Measurements from ENCODE around the gene SLC9A9. TPM values are rescaled to one million over a fixed set of nuclear protein-coding genes. Genes with fewer than 3 reads are reported as not detected.

Gene SLC9A9
- total and polyA plus RNA-seq, 2 of the 8 experiments (the other 6 are each of a cell fraction or from before 2014, with no cell fraction given) = 0.48 to 1.1 TPM

DNA sequence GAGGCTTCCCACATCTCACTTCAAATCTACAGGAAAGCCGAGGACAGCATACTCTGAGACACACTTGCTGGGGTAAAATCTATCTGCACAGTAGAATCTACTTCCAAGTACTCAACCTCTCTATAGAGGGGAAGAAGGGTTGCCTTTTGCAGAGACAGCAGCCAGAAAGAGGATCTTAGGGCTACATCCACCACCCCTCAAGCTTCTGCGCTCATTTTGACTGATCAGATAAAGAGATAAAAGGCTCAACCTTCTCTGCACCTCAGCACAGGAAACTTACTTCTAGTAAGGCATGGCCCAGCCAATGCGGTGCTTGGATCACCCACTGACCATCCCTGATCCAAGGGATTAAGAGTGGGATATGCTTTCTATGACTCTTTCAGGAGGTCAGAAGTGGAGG is 6.9 kb upstream of the SLC9A9 start:
- Histone ChIP-seq H2BK12ac (ENCODE audit: low read depth, low read length) (no peak overlapping the region), H3K4me3 (ENCODE audit: extremely low read depth in 1 of 4, insufficient read depth in 2 of 4, low read depth in 3 of 4, low read length in 4 of 4) (no peak overlapping the region), H3K27me3 (replicated peaks in 1 of 4; ENCODE audit: control insufficient read depth in 3 of 4, extremely low read depth in 1 of 4, insufficient read depth in 3 of 4, low read length in 3 of 4) (no peaks in the 10 kb centered on the region), H3K36me3 (ENCODE audit: control insufficient read depth in 2 of 4, insufficient read depth in 4 of 4, low read length in 3 of 4) (no peaks in the 10 kb centered on the region), H3K9me3 (ENCODE audit: insufficient read depth in 2 of 2, low read depth in 1 of 2, low read length in 1 of 2) (no peaks in the 10 kb centered on the region), H3K4me1 (replicated peaks in 1 of 4; ENCODE audit: control insufficient read depth in 3 of 4, insufficient read depth in 4 of 4, low read length in 3 of 4) (peaks cover 0 to 2% (median 0%) of the 10 kb centered on the region in 4 experiments; a peak in 1 of 7 replicates), H3K4ac (replicated peaks; ENCODE audit: insufficient read length, low read depth, low read length) (no peak overlapping the region), H2BK20ac (ENCODE audit: low read length) (no peak overlapping the region), H3K4me2 (ENCODE audit: insufficient read depth in 1 of 2, low read depth in 2 of 2, low read length in 2 of 2) (no peak overlapping the region), H3K56ac (replicated peaks; ENCODE audit: insufficient read length, low read depth, low read length) (no peak overlapping the region), H3K79me1 (ENCODE audit: low read depth, low read length) (no peaks in the 10 kb centered on the region), H2BK15ac (ENCODE audit: low read length) (no peak overlapping the region), H3K9ac (replicated peaks in 1 of 4; ENCODE audit: extremely low read depth in 1 of 4, low read depth in 3 of 4, low read length in 3 of 4) (no peak overlapping the region), H3K23ac (ENCODE audit: insufficient read length) (no peak overlapping the region), H4K5ac (ENCODE audit: insufficient read length, low read depth, low read length) (no peak overlapping the region), H2AK5ac (ENCODE audit: low read depth, low read length) (no peak overlapping the region), H4K8ac (ENCODE audit: extremely low read depth, insufficient read depth, low read length) (no peak overlapping the region), H2AFZ (ENCODE audit: low read length) (0 out of 2 replicates have a peak overlapping the region, but pooled peaks have one; percentile 74), H3K18ac (ENCODE audit: extremely low read depth, low read length) (no peak overlapping the region), H4K91ac (replicated peaks; ENCODE audit: insufficient read length, low read length) (no peak overlapping the region), H3K14ac (ENCODE audit: insufficient read length) (no peak overlapping the region), H3K79me2 (ENCODE audit: control insufficient read depth in 1 of 2, insufficient read depth in 2 of 2, low read length in 2 of 2) (no peaks in the 10 kb centered on the region), H2BK120ac (replicated peaks; ENCODE audit: low read depth, low read length) (no peak overlapping the region), H2BK5ac (ENCODE audit: low read depth, low read length) (no peak overlapping the region), H4K20me1 (replicated peaks in 1 of 2; ENCODE audit: control insufficient read depth in 1 of 2, insufficient read depth in 2 of 2, low read length in 2 of 2) (no peaks in the 10 kb centered on the region), H3K23me2 (ENCODE audit: low read depth, low read length) (no peaks in the 10 kb centered on the region), H3K27ac (ENCODE audit: low read depth, low read length) (no peak overlapping the region)
- DNase-seq (ENCODE audit: low read depth in 1 of 2, low spot score in 2 of 2) = no peak
- ChIA-PET CTCF (ENCODE audit: partially characterized antibody) (no interaction called here), POLR2A (ENCODE audit: partially characterized antibody) (no interaction called here)
- no peak for FAIRE-seq
- 100% methylated on average over 3 of the region's 3 CpGs; no CpG with 5 or more reads in 1 of the 2 experiments for WGBS, 2 experiments (ENCODE audit: extremely low coverage in 1 of 2, insufficient coverage in 1 of 2, insufficient read length in 1 of 2, insufficient replicate concordance in 2 of 2, low coverage in 1 of 2, low lambda C conversion rate in 2 of 2, missing lambda C conversion rate in 1 of 2)
- TF ChIP-seq SP1 (IDR thresholded peaks at IDR 0.05; ENCODE audit: low read depth, low read length) = no peak
- TF ChIP-seq, protein P1, sequence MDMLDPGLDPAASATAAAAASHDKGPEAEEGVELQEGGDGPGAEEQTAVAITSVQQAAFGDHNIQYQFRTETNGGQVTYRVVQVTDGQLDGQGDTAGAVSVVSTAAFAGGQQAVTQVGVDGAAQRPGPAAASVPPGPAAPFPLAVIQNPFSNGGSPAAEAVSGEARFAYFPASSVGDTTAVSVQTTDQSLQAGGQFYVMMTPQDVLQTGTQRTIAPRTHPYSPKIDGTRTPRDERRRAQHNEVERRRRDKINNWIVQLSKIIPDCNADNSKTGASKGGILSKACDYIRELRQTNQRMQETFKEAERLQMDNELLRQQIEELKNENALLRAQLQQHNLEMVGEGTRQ (IDR thresholded peaks at IDR 0.05; ENCODE audit: low read length) = no peak
- no peak for TF ChIP-seq SUZ12 (IDR thresholded peaks at IDR 0.05; ENCODE audit: low read length)
- no peak for TF ChIP-seq SP2 (IDR thresholded peaks at IDR 0.05; ENCODE audit: low read length)
- no peak for TF ChIP-seq SAP30 (IDR thresholded peaks at IDR 0.05; ENCODE audit: insufficient read depth, insufficient replicate concordance, low read length)
- no peak for TF ChIP-seq FOSL1 (IDR thresholded peaks at IDR 0.05; ENCODE audit: insufficient read depth, low read depth, low read length)
- TF ChIP-seq TAF7 (optimal IDR thresholded peaks at IDR 0.05; ENCODE audit: borderline replicate concordance, low read depth, low read length) = no peak
- no peak for TF ChIP-seq RAD21 (IDR thresholded peaks at IDR 0.05 in 1 of 2, conservative IDR thresholded peaks at IDR 0.05 in 1 of 2; ENCODE audit: low read depth in 2 of 2, low read length in 2 of 2)
- no peak for TF ChIP-seq BACH1 (IDR thresholded peaks at IDR 0.05; ENCODE audit: low read length)
- TF ChIP-seq, protein P2, sequence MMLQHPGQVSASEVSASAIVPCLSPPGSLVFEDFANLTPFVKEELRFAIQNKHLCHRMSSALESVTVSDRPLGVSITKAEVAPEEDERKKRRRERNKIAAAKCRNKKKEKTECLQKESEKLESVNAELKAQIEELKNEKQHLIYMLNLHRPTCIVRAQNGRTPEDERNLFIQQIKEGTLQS (IDR thresholded peaks at IDR 0.05; ENCODE audit: insufficient read depth, low read depth, low read length) = no peak
- TF ChIP-seq RBBP5 (IDR thresholded peaks at IDR 0.05; ENCODE audit: borderline replicate concordance, low read depth, low read length) = no peak
- no peak for TF ChIP-seq CHD2 (IDR thresholded peaks at IDR 0.05; ENCODE audit: low read length)
